ENCODE measurements around the gene PLTP. TPM values are rescaled to one million over a fixed set of nuclear protein-coding genes. Genes with fewer than 3 reads are reported as not detected.
"Not testable (repeated sequence)": the region's sequence is repeated elsewhere in the genome, so short reads cannot be mapped to it uniquely, and the experiment has no call there.

Gene PLTP
- total RNA-seq, 4 donors from 2014 or later: 22.2 to 77.3 (median 37.3) TPM

GRCh38 chr20:45957021-45957941 is 45.3 kb upstream of the PLTP start:
- DNase-seq: peak in 1 of 2 donors; percentile 12
- no peaks in the 10 kb centered on the region for H3K27me3 ChIP-seq

DNA sequence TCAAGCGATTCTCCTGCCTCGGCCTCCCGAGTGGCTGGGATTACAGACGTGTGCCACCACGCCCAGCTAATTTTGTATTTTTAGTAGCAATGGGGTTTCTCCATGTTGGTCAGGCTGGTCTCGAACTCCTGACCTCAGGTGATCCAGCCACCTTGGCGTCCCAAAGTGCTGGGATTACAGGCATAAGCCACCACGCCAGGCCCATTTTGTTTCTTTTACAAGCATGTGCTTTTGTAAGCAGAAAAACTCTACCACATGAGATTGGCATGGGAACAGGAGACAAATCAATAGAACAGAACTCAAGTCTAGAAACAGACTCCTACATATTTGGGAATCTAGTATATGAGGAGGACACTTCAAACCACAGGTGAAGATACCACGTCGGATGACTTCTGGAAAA is 44.4 kb upstream of the PLTP start:
- H3K36me3 ChIP-seq: peaks cover 0 to 84% of the 10 kb centered on the region in 2 donors
- H3K27ac ChIP-seq; H3K4me1 ChIP-seq; H3K27me3 ChIP-seq; H3K9me3 ChIP-seq; intact Hi-C loops (cut with DNase I; ENCODE audit: low total_unique reads); H3K4me3 ChIP-seq; ATAC-seq: not testable (repeated sequence)
- DNase-seq: peak in 1 of 2 donors; percentile 9
- in situ Hi-C loops (cut with MboI; ENCODE audit: low sequenced_read_pairs in 4 of 4): loop anchor here in 1 of 4 donors (25.0 kb wide), 1 partner anchor 144 kb away; the partner anchor contains the start of gene UBE2C

More at GRCh38 chr20:45957021-45957941, 45.3 kb upstream of the PLTP start:
- Histone ChIP-seq H3K4me3 (no peak overlapping the region), H3K4me1 (no peaks in the 10 kb centered on the region), H3K27ac (no peak overlapping the region), H3K9me3 (no peaks in the 10 kb centered on the region), H3K36me3 (peaks cover 0 to 84% of the 10 kb centered on the region in 2 donors)
- intact Hi-C loops (cut with DNase I; ENCODE audit: low total_unique reads): no loop called here
- no peak for ATAC-seq
- in situ Hi-C loops (cut with MboI; ENCODE audit: low sequenced_read_pairs in 4 of 4): loop anchor here in 1 of 4 donors (25.0 kb wide), 1 partner anchor 145 kb away; the partner anchor contains the start of gene UBE2C
- TF ChIP-seq POLR2A (IDR thresholded peaks at IDR 0.05): no peak
- TF ChIP-seq, protein P1, sequence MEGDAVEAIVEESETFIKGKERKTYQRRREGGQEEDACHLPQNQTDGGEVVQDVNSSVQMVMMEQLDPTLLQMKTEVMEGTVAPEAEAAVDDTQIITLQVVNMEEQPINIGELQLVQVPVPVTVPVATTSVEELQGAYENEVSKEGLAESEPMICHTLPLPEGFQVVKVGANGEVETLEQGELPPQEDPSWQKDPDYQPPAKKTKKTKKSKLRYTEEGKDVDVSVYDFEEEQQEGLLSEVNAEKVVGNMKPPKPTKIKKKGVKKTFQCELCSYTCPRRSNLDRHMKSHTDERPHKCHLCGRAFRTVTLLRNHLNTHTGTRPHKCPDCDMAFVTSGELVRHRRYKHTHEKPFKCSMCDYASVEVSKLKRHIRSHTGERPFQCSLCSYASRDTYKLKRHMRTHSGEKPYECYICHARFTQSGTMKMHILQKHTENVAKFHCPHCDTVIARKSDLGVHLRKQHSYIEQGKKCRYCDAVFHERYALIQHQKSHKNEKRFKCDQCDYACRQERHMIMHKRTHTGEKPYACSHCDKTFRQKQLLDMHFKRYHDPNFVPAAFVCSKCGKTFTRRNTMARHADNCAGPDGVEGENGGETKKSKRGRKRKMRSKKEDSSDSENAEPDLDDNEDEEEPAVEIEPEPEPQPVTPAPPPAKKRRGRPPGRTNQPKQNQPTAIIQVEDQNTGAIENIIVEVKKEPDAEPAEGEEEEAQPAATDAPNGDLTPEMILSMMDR (IDR thresholded peaks at IDR 0.05 in 4 of 5, conservative IDR thresholded peaks at IDR 0.05 in 1 of 5): no peak

GRCh38 chr20:45953672-45954071 is 41.7 kb upstream of the PLTP start:
- in situ Hi-C loops (cut with MboI; ENCODE audit: low sequenced_read_pairs in 4 of 4): loop anchor here in 1 of 4 donors (25.0 kb wide), 1 partner anchor 141 kb away; the partner anchor contains the start of gene UBE2C
- no peaks in the 10 kb centered on the region for H3K9me3 ChIP-seq

GRCh38 chr20:45952861-45953260 is 40.9 kb upstream of the PLTP start:
- in situ Hi-C loops (cut with MboI; ENCODE audit: low sequenced_read_pairs in 4 of 4): loop anchor here in 1 of 4 donors (25.0 kb wide), 1 partner anchor 141 kb away; the partner anchor contains the start of gene UBE2C
- TF ChIP-seq, protein P1 (IDR thresholded peaks at IDR 0.05 in 4 of 5, conservative IDR thresholded peaks at IDR 0.05 in 1 of 5): no peak
- no peak for TF ChIP-seq POLR2A (IDR thresholded peaks at IDR 0.05)
- Histone ChIP-seq H3K9me3 (no peaks in the 10 kb centered on the region), H3K4me3 (no peak overlapping the region), H3K4me1 (no peaks in the 10 kb centered on the region), H3K27ac (no peak overlapping the region), H3K27me3 (no peaks in the 10 kb centered on the region), H3K36me3 (peaks cover 0 to 84% of the 10 kb centered on the region in 2 donors)
- intact Hi-C loops (cut with DNase I; ENCODE audit: low total_unique reads): no loop called here
- DNase-seq: no peak
- ATAC-seq: no peak

More at GRCh38 chr20:45953672-45954071, 41.7 kb upstream of the PLTP start:
- H3K27ac ChIP-seq: no peak overlapping the region
- intact Hi-C loops (cut with DNase I; ENCODE audit: low total_unique reads): no loop called here
- H3K27me3 ChIP-seq: no peaks in the 10 kb centered on the region
- H3K4me3 ChIP-seq: no peak overlapping the region
- TF ChIP-seq, protein P1 (IDR thresholded peaks at IDR 0.05 in 4 of 5, conservative IDR thresholded peaks at IDR 0.05 in 1 of 5): no peak
- no peak for TF ChIP-seq POLR2A (IDR thresholded peaks at IDR 0.05)
- H3K4me1 ChIP-seq: no peaks in the 10 kb centered on the region
- DNase-seq (no peak), ATAC-seq (no peak)
- H3K36me3 ChIP-seq: peaks cover 0 to 84% of the 10 kb centered on the region in 2 donors

Measured in gastrocnemius medialis (tissue), 4 donors.